ENCODE measurements around the gene TSN. TPM values are rescaled to one million over a fixed set of nuclear protein-coding genes. Genes with fewer than 3 reads are reported as not detected.
"Not testable (repeated sequence)": the region's sequence is repeated elsewhere in the genome, so short reads cannot be mapped to it uniquely, and the experiment has no call there.

TSN gene
- total RNA-seq: 65.0 and 65.2 TPM in 2 replicates

DNA sequence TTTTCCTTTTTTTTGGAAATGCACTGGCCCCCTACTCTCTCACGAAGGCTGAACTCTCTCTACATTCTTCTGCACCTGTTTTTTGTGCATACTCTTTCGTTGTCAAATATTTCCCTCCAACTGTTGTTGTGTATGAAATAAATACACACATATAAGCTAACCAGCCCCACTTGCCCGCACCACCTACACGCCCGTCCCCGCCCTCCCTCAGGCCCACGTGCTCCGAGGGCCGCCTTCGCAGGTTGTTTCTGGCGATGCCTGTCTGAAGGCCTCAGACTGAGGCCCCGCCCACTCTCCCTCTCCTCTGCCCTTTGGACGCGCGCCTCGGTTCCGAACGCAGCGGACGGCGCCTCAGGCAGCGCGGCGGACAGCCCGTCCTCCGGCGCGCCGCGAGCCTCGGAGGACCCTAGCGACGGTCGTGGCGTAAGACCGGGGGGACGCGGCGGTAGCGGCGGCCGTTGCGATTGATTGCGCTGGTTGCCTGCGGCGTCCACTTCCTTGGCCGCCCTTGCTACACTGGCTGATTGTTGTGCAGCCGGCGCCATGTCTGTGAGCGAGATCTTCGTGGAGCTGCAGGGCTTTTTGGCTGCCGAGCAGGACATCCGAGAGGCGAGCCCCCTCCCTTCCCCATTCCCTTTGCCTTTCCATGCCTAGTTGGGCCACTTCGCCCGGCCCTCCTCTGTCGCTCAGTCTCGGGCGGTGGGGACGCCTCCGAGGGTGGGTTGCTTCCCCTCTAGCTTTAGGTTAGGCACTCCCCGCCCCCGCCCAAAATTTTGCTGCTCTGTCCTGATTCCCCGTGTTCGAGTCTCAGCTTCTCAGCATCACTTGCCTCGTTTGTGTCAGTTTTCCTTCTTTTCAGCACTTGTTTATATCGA is at the start of gene TSN:
Gene TSN (plus strand): TSS at position 415 of the 875 bp plus-strand sequence. CDS start 129 bp downstream, at position 544.
- intact Hi-C loops (cut with micrococcal nuclease): loop anchor here (1.0 to 2.0 kb wide), 5 partner anchors 19 to 353 kb away; partner anchors contain the start of genes CLASP1, NIFK and RNU4ATAC

DNA sequence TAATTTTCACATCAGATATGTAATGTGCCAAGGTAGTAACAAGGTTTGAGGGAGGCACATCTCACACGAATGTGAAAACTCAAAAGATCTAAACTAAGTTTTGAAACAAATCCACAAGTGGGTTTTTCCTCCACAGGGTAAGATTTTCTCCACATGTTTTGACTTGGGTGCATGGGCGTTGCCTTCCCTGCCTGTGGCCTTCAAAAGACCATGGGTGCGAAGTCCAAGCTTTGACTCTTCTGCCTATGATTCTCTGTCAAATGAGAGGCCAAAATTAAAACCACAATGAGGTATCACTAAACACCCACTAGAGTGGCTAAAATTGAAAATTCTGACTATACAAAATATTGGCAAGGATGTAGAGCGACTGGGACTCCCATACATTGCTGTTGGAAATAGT is 49.5 kb upstream of the TSN start:
- intact Hi-C loops (cut with micrococcal nuclease): no loop called here

DNA sequence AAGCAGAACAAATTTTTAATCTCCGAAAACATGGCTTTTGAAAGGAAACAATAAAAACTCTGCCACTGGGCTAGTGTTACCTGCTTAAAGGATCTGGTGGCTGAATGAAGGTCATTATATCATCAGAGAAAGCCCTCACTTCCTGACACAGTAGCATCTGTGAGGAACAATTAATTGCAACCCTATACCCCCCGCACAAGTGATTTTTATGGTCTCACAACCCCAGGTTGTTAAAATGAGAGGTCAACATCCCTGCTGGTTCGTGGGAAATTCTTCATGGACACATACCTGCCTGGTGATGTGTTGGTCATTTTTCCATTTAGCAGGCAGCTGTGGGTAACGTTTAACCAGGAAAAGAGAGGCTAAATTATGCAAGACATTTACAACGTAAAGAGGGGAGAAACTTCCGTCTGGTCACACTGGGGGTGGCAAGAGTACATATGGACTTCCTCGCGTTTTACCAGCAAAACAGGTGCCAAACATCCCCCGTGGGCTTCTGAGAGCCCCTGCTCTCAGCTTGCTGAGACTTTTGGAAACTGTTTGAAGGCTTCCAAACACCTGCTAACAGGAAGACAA is 48.0 kb upstream of the TSN start:
- intact Hi-C loops (cut with micrococcal nuclease): no loop called here

DNA sequence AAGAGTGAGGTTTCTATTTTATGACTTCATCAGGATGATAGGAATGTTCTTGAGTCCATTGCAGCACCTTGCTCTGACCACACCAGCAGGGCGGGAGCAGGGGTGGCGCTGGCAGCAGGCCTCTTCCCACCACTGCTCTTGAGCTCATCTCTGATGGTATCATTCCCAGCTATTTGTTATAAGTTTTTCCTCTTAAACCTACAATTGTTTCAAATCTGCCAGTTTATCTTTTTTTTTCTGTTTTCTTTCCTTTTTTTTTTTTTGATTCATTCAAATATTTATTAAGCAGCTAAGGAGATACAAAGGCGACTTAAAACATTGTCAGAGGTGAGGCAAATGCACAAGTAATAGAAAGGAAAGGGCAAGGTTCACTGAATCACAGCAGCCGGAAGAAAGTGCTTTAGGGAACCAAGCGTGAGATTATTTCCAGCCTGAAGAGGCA is 47.5 kb upstream of the TSN start:
- intact Hi-C loops (cut with micrococcal nuclease): no loop called here

DNA sequence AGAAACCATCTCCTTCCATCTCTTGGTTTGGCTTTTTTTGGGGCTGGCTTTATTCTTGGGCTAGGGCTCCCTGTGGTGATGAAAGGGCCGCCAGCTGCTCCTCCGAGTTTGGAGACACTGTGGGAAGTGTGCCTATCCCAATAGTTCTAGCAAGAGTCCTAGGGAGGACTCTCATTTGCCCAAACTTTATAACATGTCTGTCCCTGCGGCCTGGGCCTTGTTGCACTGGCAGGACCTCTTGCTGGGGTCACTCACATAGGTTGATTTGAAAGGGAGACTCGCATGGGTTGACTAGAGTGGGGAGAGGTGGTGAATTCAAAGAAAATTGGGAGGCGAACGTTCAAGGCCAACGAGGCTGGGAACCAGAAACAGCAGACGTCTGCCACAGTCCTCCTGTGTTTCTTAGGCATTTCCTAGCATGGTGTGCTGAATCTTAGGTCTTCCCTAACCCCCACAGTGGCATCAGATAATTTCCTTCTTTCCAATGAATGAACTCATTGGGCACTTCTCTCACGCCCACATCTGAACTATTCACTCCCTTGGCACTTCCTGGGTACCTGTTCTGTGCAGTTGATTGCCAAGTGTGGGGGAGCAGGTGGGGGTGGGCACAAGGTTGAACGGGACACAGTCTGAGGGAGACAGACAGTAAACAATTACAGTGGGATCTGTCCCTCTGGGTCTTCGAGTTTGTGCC is 45.5 kb upstream of the TSN start:
- intact Hi-C loops (cut with micrococcal nuclease): no loop called here

DNA sequence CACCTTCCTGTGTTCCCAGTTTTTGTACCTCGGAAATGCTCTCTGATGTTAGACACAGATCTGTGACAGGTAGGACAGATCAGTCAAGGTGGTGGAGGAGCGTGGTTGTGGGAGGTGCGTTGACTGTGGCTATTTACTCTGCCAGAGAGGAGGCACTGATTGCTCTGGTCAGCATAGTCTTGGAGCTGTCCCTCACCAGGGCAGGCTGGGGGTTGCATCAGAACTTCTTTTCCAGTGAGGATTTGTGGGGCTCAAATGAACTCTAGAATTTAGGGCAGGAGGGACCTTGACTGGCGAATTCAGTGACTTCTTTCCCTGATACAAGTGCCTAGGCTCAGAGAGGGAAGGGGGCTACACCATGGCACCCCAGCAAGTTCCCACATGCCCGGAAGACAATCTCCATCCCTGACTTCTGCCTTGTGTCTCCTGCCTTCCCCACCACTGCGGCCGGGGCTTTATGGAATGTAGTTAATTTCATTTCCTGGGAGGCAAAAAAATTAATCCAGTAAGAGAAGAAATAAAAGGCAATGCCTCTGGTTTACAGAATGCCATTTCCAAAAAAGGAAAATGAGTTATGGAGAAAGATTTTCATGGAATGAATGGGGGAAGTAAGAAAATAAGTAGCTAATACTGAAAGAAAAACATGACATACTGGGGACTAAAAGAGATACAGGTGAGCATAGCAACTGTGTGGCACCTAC is 44.8 kb upstream of the TSN start:
- intact Hi-C loops (cut with micrococcal nuclease): no loop called here

DNA sequence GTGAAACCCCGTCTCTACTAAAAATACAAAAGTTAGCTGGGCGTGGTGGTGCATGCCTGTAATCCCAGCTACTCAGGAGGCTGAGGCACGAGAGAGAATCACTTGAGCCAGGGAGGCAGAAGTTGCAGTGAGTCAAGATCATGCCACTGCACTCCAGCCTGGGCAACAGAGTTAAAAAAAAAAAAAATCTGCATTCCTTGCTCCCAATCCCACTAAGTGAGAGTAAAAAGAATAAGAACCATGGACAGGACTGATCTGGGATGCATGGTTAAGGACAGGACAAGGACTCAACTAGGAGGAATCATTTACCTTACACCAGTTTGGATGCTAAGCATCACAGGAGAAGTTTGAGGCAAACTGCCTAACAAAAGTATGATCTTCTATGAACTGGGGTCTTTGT is 44.0 kb upstream of the TSN start:
- intact Hi-C loops (cut with micrococcal nuclease): not testable (repeated sequence)

DNA sequence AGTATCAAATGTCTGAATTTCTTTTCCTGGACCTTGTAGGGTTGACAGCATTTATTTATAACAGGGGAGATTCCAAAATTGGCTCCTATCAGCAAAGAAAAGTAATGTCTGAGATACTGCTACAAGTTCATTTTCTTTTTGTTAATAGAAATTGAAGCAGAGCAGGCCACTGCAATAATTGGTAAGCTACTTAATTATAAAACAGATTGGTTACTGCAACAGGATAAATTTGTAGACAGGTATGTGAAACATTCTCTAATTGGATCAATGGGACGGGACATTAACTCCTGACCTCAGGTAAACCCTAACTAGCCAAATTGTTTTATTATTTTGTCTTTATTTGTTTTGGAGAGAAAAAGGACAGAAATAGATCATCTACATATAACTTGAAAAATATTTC is 39.3 kb upstream of the TSN start:
- intact Hi-C loops (cut with micrococcal nuclease): no loop called here

DNA sequence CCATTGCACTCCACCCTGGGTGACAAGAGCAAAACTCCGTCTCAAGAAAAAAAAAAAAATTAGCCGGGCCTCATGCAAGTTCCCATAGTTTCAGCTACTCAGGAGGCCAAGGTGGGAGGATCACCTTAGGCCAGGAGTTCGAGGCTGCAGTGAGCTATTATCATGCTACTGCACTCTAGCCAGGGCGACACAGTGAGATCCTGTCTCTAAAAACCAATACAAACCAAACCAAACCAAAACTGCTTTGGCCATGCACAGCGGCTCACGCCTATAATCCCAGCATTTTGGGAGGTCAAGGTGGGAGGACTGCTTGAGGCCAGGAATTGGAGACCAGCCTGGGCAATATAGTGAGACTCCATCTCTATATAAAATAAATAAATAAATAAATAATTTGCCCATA is 37.9 kb upstream of the TSN start:
- intact Hi-C loops (cut with micrococcal nuclease): no loop called here

DNA sequence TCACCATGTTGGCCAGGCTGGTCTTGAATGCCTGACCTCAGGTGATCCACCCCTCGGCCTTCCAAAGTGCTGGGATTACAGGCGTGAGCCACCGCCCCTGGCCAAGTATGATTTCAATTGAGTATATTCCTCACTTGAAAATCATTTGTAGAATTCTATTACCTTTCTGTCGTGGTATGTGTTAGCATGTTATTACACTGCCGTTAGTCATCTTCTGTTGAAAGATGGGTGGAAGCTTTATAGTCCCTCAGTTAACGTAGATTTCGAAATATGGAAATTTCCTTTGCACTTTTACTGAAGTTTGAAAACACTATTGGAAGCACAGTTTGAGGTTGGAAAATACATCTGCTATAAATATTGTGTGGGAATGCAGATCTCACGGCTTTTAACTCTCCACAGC is 33.5 kb upstream of the TSN start:
- intact Hi-C loops (cut with micrococcal nuclease): no loop called here

DNA sequence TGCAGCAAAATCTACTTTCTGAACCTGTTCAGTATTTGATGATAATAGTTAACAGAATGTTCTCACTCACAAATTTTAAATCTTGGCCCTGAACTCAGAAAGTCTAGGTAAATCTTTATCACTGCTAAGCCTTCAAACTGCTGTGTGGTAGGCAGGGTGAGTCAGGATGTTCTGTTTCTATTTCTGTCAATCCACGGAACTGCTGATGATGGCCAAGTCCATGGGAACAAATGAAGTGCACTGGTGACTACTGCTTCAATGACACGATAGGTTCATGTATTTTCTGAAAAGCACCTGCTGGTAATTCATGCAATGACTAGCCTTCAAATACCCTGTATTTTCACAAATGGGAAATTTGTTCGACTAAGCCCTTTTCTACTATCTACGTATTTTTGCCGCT is 33.0 kb upstream of the TSN start:
- intact Hi-C loops (cut with micrococcal nuclease): no loop called here

DNA sequence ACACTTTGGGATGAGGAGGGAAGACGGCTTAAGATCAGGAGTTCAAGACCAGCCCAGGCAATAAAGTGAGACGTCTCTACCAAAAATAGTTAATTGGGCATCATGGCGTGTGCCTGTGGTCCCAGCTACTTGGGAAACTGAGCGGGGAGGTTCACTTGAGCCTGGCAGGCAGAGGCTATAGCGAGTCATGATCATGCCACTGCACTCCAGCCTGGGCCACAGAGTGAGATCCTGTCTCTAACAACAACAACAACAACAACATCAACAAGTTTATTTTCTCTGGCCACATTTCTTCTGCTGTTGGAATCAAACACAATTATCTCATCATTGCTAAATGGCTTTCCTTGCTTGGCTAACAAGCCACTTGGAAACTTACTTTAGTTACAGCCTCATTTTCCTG is 32.1 kb upstream of the TSN start:
- intact Hi-C loops (cut with micrococcal nuclease): no loop called here

DNA sequence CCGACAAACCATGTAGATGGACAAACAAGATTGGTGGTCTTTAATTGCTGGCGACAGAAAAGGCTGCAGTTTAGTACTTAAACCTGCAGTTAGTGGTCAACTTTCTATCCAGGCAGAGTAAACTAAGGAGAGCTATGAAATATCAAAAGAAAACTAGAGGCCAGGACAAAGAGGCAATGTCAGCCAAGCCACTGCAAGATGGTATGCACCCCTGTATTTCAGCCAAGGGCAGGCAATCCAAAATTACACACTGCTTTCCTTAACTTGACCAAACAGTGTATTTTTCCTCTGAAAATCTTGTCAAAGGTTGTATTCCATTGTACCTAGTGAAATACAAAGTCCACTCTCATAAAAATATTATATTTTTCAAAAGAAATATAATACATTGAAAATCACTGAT is 28.1 kb upstream of the TSN start:
- intact Hi-C loops (cut with micrococcal nuclease): no loop called here

DNA sequence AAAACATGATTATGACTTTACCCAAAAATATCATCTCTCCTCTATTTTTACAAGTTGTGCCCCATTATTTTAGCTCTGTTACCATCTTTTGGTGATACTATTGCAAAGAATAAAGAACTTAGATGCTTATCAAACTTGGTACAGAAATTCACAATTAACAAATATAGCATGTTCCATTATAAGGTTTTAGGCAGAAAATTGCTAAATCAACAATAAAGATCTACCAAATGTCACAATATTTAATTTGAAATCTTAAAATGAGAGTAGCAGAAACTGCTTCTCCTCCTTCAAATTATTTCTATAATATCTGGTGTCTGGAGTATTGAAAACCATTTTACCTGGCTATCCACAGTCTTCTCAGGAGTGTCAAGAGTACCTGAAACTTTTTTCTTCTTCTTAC is 27.5 kb upstream of the TSN start:
- intact Hi-C loops (cut with micrococcal nuclease): no loop called here

DNA sequence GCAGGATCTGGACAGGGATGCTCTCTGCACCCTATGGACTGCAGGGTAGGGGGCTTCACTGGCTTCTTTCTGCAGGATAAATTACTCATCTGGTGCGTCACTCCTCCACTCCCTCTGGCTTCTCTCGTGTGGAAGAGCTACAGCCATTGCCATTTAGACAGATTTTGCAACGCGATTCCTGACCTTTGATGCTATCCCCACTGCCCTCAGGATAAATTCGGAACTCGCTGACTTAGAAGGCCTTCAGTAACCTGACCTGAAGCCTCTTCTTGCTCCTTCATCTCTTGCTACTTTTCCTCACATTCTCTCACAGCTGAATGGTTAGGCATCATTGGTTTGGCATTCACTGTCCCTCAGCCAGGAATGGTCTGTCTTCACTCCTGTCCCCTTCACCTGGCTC is 24.1 kb upstream of the TSN start:
- intact Hi-C loops (cut with micrococcal nuclease): no loop called here

DNA sequence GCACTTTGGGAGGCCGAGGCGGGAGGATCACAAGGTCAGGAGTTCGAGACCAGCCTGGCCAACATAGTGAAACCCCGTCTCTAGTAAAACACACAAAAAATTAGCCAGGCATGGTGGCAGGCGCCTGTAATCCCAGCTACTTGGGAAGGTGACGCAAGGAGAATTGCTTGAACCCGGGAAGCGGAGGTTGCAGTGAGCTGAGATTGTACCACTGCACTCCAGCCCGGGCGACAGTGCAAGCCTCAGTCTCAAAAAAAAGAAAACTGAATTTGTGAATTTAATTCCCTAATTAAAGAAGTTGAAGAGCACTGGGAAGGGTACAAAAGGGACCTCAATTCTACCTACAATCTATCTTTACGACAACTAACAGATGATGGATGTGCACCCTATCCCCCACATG is 20.9 kb upstream of the TSN start:
- intact Hi-C loops (cut with micrococcal nuclease): not testable (repeated sequence)

DNA sequence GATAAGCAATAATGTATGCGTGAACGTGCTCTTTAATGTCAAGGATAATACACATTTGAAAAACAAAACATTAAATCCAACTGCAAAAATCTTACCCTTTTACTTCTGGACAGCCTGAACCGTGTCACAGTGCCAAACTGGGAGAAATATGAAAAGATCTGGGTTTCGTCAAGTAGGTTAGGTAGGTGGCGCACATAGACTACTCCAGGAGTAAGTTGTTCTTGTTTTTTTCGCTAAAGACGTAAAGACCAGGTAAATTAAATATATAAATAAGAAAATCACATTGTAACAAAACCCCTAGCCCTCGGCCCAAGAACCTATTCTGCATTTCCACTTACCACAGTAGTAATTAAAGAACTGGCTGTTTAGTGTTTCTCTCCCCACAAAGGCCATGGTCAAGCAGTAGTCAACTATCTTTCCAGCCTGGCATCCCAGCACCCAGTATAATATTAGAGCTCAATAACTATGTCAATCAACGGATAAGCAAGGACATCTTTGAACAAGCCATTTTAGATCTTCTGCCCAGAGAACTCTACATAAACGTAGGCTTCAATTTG is 19.9 kb upstream of the TSN start:
- intact Hi-C loops (cut with micrococcal nuclease): loop anchor here (1.0 to 5.0 kb wide), 10 partner anchors 17 to 1977 kb away; partner anchors contain the start of genes CLASP1, EPB41L5, PTPN4 and RNU4ATAC

DNA sequence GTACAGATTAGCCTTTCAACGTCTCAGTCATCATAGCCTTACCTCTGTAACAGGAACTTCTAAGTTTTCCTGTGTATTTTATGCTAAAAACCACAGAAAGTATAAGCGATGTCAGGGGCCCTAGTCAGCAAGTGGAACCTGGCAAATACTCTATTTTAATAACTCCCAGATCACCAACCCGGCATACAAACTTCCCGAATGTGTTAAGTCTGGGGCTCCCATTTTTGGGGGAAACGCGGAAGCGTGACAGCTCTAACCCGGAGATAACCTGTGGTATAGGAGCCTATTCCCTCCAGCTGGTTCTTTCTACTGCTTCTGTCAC is 19.4 kb upstream of the TSN start:
- intact Hi-C loops (cut with micrococcal nuclease): loop anchor here (1.0 to 5.0 kb wide), 10 partner anchors 18 to 1977 kb away; partner anchors contain the start of genes CLASP1, EPB41L5, PTPN4 and RNU4ATAC

DNA sequence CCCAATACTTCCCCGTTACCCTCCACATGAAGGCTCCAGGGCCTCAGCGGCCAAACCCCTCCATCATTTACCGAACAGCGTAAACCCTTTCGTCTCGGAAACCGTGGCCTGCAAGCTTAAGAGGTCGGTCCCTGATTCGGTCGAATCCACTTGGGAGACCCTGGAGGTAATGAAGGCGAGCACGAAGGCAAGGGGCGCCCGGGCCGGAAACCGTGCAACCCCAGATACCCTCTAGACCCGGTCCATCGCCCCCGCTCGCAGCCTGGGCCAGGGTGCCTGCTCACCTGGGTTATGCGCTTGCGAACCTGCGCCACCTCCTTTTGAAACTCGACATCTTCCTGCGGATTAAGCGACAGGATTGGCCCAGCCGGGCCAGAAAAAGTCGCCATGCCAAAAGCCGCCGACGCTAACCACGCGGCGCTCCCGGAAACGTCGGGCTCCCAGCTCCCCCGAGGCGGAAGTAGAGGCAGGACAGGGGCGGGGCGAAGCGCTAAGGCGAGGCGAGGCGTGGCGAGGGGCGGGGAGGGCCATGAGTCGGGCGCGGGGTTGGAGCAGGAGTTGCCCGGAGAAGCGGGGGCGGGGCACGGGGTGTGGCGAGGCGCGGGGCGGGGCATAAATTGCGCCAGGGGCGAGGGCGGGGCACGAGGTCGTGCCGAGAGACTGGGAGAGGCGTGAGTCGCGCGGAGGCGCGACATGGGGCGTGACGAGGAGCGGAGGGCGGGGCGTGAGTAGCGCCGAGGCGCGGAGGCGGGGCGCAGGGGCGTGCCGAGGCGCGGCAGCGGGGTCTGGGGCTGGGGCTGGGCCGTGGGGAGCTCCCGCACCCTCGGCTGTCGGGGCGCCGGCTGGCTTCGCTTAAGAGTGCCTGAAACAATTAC is 18.8 kb upstream of the TSN start, which contains the start of gene NIFK:
Gene NIFK (minus strand): TSS at position 414 of the 875 bp plus-strand sequence. CDS start 25 bp downstream, at position 389.
- intact Hi-C loops (cut with micrococcal nuclease): loop anchor here (1.0 to 5.0 kb wide), 10 partner anchors 18 to 1978 kb away; partner anchors contain the start of genes CLASP1, EPB41L5, PTPN4 and RNU4ATAC

DNA sequence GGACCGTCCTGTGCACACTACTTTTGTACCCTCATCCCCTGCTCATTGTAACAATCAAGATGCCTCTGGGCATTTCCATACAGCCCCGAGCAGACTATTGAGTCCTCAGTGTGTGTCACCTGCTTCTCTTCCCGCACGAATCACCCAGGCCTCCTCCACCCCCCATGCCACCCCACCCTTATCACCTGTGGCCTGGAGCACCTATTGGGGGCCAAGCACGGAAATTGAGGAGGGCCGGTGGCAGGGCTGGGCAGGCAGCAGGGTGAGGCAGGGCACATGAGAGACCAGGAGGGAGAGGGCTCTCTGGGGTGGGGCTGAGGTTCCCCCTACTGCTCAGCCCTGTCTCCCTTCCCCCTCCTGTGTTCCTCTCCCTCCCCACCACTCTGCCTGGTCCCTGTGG is 14.5 kb upstream of the TSN start:
- intact Hi-C loops (cut with micrococcal nuclease): no loop called here

Data from T-helper 1 cell treated with Interleukin-12 subunit alpha and Interleukin-12 subunit beta and Interleukin-4 antibody, amounts not matched to agents 30 ng/mL and 1 ng/mL, for 36 hours (primary cell).